WTC11 (cell line): ENCODE measurements around the gene NTN4. TPM values are rescaled to one million over a fixed set of nuclear protein-coding genes. Genes with fewer than 3 reads are reported as not detected.

ENCODE experiments used
- ATAC-seq: fragments of 200-7000 bp; cut with Tn5 transposase; 2 replicates; pipeline ENCODE4 v1.10.0; 2021; ENCODE audit warnings: mild to moderate bottlenecking, moderate library complexity
- CTCF ChIA-PET: fragments of 300-600 bp; sonication (Branson Sonifier 250); formaldehyde crosslinking; loops from one replicate; lab custom pipeline; 2021; ENCODE audit warnings: antibody characterized with exemption; lab: Charles Lee
- POLR2A ChIA-PET: fragments of 350-600 bp; sonication (Branson Sonifier 250); formaldehyde crosslinking; loops from one replicate; lab custom pipeline; 2021; ENCODE audit warnings: antibody characterized with exemption; lab: Charles Lee
- DNase-seq: peaks from one replicate; pipeline ENCODE4 v3.0.0; 2021; ENCODE audit warnings: low spot score
- H3K27ac Mint-ChIP-seq: 2 replicates; pipeline ENCODE4 v1.8.0; 2021; ENCODE audit warnings: mixed read lengths
- H3K27me3 Mint-ChIP-seq: 2 replicates; pipeline ENCODE4 v1.8.0; 2021; ENCODE audit warnings: low read depth, mild to moderate bottlenecking, moderate library complexity, mixed read lengths
- H3K36me3 Mint-ChIP-seq: 2 replicates; pipeline ENCODE4 v1.8.0; 2021; ENCODE audit warnings: mixed read lengths
- H3K4me1 Mint-ChIP-seq: 2 replicates; pipeline ENCODE4 v1.8.0; 2022; ENCODE audit warnings: mixed read lengths
- H3K4me3 Mint-ChIP-seq: 2 replicates; pipeline ENCODE4 v1.8.0; 2021; ENCODE audit warnings: mild to moderate bottlenecking, moderate library complexity, mixed read lengths
- H3K9me3 Mint-ChIP-seq: 2 replicates; pipeline ENCODE4 v1.8.0; 2021; ENCODE audit warnings: mixed read lengths
- ATF3 ChIP-seq: sonication (generic); formaldehyde crosslinking; conservative IDR thresholded peaks from 2 replicates; pipeline ENCODE4 v1.8.1; 2022; ENCODE audit warnings: mild to moderate bottlenecking, missing genetic modification reagents
- CBFB ChIP-seq: sonication (generic); formaldehyde crosslinking; IDR thresholded peaks from 2 replicates; pipeline ENCODE4 v1.8.1; 2022; ENCODE audit warnings: mild to moderate bottlenecking, low read depth, missing genetic modification reagents
- ESRRA ChIP-seq: sonication (generic); formaldehyde crosslinking; IDR thresholded peaks from 2 replicates; pipeline ENCODE4 v1.8.1; 2022; ENCODE audit warnings: mild to moderate bottlenecking, missing genetic modification reagents, borderline replicate concordance
- FOXK1 ChIP-seq: sonication (generic); formaldehyde crosslinking; IDR thresholded peaks from 2 replicates; pipeline ENCODE4 v1.8.0; 2022; ENCODE audit warnings: mild to moderate bottlenecking, moderate library complexity, missing genetic modification reagents
- IRF2 ChIP-seq: sonication (generic); formaldehyde crosslinking; IDR thresholded peaks from 2 replicates; pipeline ENCODE4 v1.8.0; 2022; ENCODE audit warnings: low read depth, missing genetic modification reagents, borderline replicate concordance
- MXD4 ChIP-seq: fragments of 250-450 bp; sonication (Bioruptor Pico); IDR thresholded peaks from 2 replicates; pipeline ENCODE4 v1.8.0; 2021; ENCODE audit warnings: mild to moderate bottlenecking, moderate library complexity, borderline replicate concordance
- NFE2L1 ChIP-seq: sonication (generic); formaldehyde crosslinking; IDR thresholded peaks from 2 replicates; pipeline ENCODE4 v1.8.1; 2023; ENCODE audit warnings: missing genetic modification reagents
- NR2C2 ChIP-seq: sonication (generic); formaldehyde crosslinking; IDR thresholded peaks from 2 replicates; pipeline ENCODE4 v1.8.0; 2022; ENCODE audit warnings: mild to moderate bottlenecking, missing genetic modification reagents
- NR3C1 ChIP-seq: sonication (generic); formaldehyde crosslinking; conservative IDR thresholded peaks from 2 replicates; pipeline ENCODE4 v1.8.1; 2023; ENCODE audit warnings: low read depth, mild to moderate bottlenecking, missing genetic modification reagents
- RELA ChIP-seq: sonication (generic); formaldehyde crosslinking; IDR thresholded peaks from 2 replicates; pipeline ENCODE4 v1.8.1; 2022; ENCODE audit warnings: missing genetic modification reagents, mild to moderate bottlenecking, borderline replicate concordance
- RORB ChIP-seq: fragments of 250-450 bp; sonication (Bioruptor Pico); IDR thresholded peaks from 2 replicates; pipeline ENCODE4 v1.9.0; 2021; ENCODE audit warnings: mild to moderate bottlenecking
- STAT6 ChIP-seq: sonication (generic); formaldehyde crosslinking; conservative IDR thresholded peaks from 2 replicates; pipeline ENCODE4 v1.8.1; 2023; ENCODE audit warnings: mild to moderate bottlenecking, low read depth, missing genetic modification reagents, moderate library complexity
- TEAD1 ChIP-seq: sonication (generic); formaldehyde crosslinking; IDR thresholded peaks from 2 replicates; pipeline ENCODE4 v1.8.0; 2022; ENCODE audit warnings: mild to moderate bottlenecking, missing genetic modification reagents
- TEAD4 ChIP-seq: sonication (generic); formaldehyde crosslinking; IDR thresholded peaks from 2 replicates; pipeline ENCODE4 v1.8.0; 2022; ENCODE audit warnings: mild to moderate bottlenecking, missing genetic modification reagents
- TP53 ChIP-seq: sonication (generic); formaldehyde crosslinking; IDR thresholded peaks from 2 replicates; pipeline ENCODE4 v1.8.1; 2023; ENCODE audit warnings: mild to moderate bottlenecking, missing genetic modification reagents
- ZBTB21 ChIP-seq: sonication (generic); formaldehyde crosslinking; IDR thresholded peaks from 2 replicates; pipeline ENCODE4 v1.8.1; 2023; ENCODE audit warnings: mild to moderate bottlenecking, missing genetic modification reagents, borderline replicate concordance
- ZNF121 ChIP-seq: sonication (generic); formaldehyde crosslinking; IDR thresholded peaks from 2 replicates; pipeline ENCODE4 v1.8.0; 2023; ENCODE audit warnings: missing genetic modification reagents
- ZNF317 ChIP-seq: sonication (generic); formaldehyde crosslinking; IDR thresholded peaks from 2 replicates; pipeline ENCODE4 v1.8.1; 2023; ENCODE audit warnings: low read depth, mild to moderate bottlenecking, moderate library complexity, missing genetic modification reagents, borderline replicate concordance
- ZNF512 ChIP-seq: sonication (generic); formaldehyde crosslinking; IDR thresholded peaks from 2 replicates; pipeline ENCODE4 v1.8.1; 2022; ENCODE audit warnings: missing genetic modification reagents, borderline replicate concordance
- ZNF671 ChIP-seq: fragments of 250-450 bp; sonication (Bioruptor Pico); IDR thresholded peaks from 2 replicates; pipeline ENCODE4 v1.8.0; 2021; ENCODE audit warnings: mild to moderate bottlenecking
- total RNA-seq: library from RNA; stranded (reverse); gene quantifications from 3 replicates; pipeline ENCODE4 v1.2.3, GENCODE V29; 2021
- TF ChIP-seq, protein P1 (sequence below): sonication (generic); formaldehyde crosslinking; IDR thresholded peaks from 2 replicates; pipeline ENCODE4 v1.8.1; 2022; ENCODE audit warnings: low read depth, missing genetic modification reagents, borderline replicate concordance
- TF ChIP-seq, protein P2 (sequence below): sonication (generic); formaldehyde crosslinking; IDR thresholded peaks from 2 replicates; pipeline ENCODE4 v1.8.0; 2022; ENCODE audit warnings: mild to moderate bottlenecking, missing genetic modification reagents

NTN4 gene
- total RNA-seq, 1 experiment from 2014 or later = 2.7 TPM

- DNase-seq (no peak), ATAC-seq (no peak)
- ChIA-PET POLR2A (no interaction called here), CTCF (no interaction called here)
- H3K27ac Mint-ChIP-seq = no peak overlapping the region
- H3K27me3 Mint-ChIP-seq = no peaks in the 10 kb centered on the region
- H3K36me3 Mint-ChIP-seq = no peaks in the 10 kb centered on the region
- H3K9me3 Mint-ChIP-seq = no peaks in the 10 kb centered on the region
- H3K4me1 Mint-ChIP-seq = peaks cover 23% of the 10 kb centered on the region
- H3K4me3 Mint-ChIP-seq = no peak overlapping the region
- no peak for TF ChIP-seq ZBTB21
- no peak for TF ChIP-seq TP53 (CRISPR knock-in tag)
- no peak for TF ChIP-seq TEAD1 (CRISPR knock-in tag)
Measured at GRCh38 chr12:95759718-95760117, 30.8 kb downstream of the NTN4 start.

- Mint-ChIP-seq H3K36me3 (no peaks in the 10 kb centered on the region), H3K9me3 (no peaks in the 10 kb centered on the region), H3K4me1 (peaks cover 29% of the 10 kb centered on the region), H3K27ac (no peak overlapping the region), H3K27me3 (no peaks in the 10 kb centered on the region), H3K4me3 (no peak overlapping the region)
- TF ChIP-seq ZNF121 (CRISPR knock-in tag) (no peak), NR2C2 (CRISPR knock-in tag) (no peak), TEAD4 (CRISPR knock-in tag) (no peak), ZNF317 (CRISPR knock-in tag) (no peak), RELA (CRISPR knock-in tag) (no peak), ESRRA (CRISPR knock-in tag) (no peak), NFE2L1 (CRISPR knock-in tag) (no peak), STAT6 (CRISPR knock-in tag) (no peak), IRF2 (CRISPR knock-in tag) (no peak), RORB (CRISPR knock-in tag) (no peak), ZNF671 (no peak), NR3C1 (CRISPR knock-in tag) (no peak), FOXK1 (CRISPR knock-in tag) (no peak), TP53 (CRISPR knock-in tag) (no peak)
- ChIA-PET CTCF (no interaction called here), POLR2A (no interaction called here)
- ATAC-seq (no peak), DNase-seq (no peak)
Measured at GRCh38 chr12:95759039-95759438, 31.5 kb downstream of the NTN4 start.

- Mint-ChIP-seq H3K27ac (no peak overlapping the region), H3K36me3 (no peaks in the 10 kb centered on the region), H3K4me3 (no peak overlapping the region), H3K4me1 (peaks cover 43% of the 10 kb centered on the region), H3K27me3 (no peaks in the 10 kb centered on the region), H3K9me3 (no peaks in the 10 kb centered on the region)
- no peak for DNase-seq
- POLR2A ChIA-PET = no interaction called here
- CTCF ChIA-PET = interaction anchor here (1.0 kb wide), 1 partner anchor 182 kb away, joined by 4 read pairs; no protein-coding TSS in a partner anchor
- TF ChIP-seq MXD4 (CRISPR knock-in tag) (no peak), ZNF121 (CRISPR knock-in tag) (no peak), ZNF512 (CRISPR knock-in tag) (no peak), CBFB (CRISPR knock-in tag) (no peak), ATF3 (CRISPR knock-in tag) (no peak)
- TF ChIP-seq, protein P1, sequence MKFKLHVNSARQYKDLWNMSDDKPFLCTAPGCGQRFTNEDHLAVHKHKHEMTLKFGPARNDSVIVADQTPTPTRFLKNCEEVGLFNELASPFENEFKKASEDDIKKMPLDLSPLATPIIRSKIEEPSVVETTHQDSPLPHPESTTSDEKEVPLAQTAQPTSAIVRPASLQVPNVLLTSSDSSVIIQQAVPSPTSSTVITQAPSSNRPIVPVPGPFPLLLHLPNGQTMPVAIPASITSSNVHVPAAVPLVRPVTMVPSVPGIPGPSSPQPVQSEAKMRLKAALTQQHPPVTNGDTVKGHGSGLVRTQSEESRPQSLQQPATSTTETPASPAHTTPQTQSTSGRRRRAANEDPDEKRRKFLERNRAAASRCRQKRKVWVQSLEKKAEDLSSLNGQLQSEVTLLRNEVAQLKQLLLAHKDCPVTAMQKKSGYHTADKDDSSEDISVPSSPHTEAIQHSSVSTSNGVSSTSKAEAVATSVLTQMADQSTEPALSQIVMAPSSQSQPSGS = no peak
- TF ChIP-seq, protein P2, sequence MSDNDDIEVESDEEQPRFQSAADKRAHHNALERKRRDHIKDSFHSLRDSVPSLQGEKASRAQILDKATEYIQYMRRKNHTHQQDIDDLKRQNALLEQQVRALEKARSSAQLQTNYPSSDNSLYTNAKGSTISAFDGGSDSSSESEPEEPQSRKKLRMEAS (CRISPR knock-in tag) = no peak
- no peak for ATAC-seq
Measured at GRCh38 chr12:95756362-95756761, 34.2 kb downstream of the NTN4 start.
